ENCODE data around the gene CCDC120. TPM values are rescaled to one million over a fixed set of nuclear protein-coding genes. Genes with fewer than 3 reads are reported as not detected.
A peak's percentile ranks its signal among the peaks of the same experiment; 100 is the strongest.

The CCDC120 gene
- polyA plus RNA-seq, 4 donors, result 7.9 to 20.0 (median 13.0) TPM

DNA sequence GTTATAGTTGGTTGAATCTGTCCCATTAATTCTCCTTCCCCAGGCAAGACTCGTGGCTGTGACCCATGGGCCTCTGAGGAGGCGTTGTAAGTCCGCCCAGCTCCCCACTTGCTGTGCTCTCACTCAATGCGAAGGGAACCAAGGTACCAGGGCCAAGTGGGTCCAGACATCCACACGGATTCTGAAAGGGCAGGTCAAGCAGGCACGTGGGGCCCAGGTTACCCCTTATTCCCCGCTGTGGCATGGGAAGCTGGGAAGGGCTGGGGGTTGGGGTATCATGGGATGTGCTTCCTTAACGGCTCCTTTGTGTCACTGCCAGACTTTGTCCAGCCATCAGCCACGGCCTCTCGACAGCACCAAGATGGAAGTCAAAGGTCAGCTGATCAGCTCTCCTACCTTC lies 3.1 kb downstream of the CCDC120 start:
- no peak for DNase-seq (ENCODE audit: low read depth in 4 of 4, low spot score in 2 of 4)

- no peak for DNase-seq (ENCODE audit: low read depth in 4 of 4, low spot score in 2 of 4)
These were observed 4.9 kb downstream of the CCDC120 start for GRCh38 chrX:49063715-49064114.

DNA sequence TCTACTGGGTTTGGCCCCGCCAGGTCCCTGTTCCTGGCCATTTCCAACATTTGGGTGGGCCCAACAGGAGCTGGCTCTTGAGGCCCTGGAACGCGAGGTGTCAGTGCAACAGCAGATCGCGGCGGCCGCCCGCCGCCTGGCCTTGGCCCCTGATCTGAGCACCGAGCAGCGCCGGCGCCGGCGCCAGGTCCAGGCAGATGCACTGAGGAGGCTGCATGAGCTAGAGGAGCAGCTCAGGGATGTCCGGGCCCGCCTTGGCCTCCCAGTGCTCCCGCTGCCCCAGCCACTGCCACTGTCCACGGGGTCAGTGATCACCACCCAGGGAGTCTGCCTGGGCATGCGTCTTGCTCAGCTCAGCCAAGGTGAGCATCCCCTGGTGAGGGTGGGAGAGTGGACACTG lies 5.5 kb downstream of the CCDC120 start:
- no peak for DNase-seq (ENCODE audit: low read depth in 4 of 4, low spot score in 2 of 4)

DNA sequence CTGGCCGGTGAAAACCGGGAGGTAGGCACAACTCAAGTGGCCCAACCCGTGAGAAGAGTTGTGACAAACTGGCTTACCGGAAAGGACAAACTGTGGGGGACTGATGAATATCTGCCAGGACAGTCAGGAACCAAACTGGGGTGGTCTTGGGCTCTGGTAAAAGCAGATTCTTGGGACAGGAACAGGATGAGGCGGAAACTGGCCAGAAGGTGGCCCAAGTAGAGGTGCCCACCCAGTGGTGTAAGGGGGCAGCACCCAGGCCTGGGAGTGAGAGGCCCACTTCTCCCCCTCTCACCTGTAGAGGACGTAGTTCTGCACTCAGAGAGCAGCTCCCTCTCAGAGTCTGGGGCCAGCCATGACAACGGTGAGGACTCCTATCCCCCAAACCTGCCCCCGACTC lies 5.9 kb downstream of the CCDC120 start:
- no peak for DNase-seq (ENCODE audit: low read depth in 4 of 4, low spot score in 2 of 4)

GRCh38 chrX:49066278-49066677 lies 7.5 kb downstream of the CCDC120 start:
- DNase-seq (ENCODE audit: low read depth in 4 of 4, low spot score in 2 of 4), result no peak

GRCh38 chrX:49066690-49067089 lies 7.9 kb downstream of the CCDC120 start:
- DNase-seq (ENCODE audit: low read depth in 4 of 4, low spot score in 2 of 4), result no peak

DNA sequence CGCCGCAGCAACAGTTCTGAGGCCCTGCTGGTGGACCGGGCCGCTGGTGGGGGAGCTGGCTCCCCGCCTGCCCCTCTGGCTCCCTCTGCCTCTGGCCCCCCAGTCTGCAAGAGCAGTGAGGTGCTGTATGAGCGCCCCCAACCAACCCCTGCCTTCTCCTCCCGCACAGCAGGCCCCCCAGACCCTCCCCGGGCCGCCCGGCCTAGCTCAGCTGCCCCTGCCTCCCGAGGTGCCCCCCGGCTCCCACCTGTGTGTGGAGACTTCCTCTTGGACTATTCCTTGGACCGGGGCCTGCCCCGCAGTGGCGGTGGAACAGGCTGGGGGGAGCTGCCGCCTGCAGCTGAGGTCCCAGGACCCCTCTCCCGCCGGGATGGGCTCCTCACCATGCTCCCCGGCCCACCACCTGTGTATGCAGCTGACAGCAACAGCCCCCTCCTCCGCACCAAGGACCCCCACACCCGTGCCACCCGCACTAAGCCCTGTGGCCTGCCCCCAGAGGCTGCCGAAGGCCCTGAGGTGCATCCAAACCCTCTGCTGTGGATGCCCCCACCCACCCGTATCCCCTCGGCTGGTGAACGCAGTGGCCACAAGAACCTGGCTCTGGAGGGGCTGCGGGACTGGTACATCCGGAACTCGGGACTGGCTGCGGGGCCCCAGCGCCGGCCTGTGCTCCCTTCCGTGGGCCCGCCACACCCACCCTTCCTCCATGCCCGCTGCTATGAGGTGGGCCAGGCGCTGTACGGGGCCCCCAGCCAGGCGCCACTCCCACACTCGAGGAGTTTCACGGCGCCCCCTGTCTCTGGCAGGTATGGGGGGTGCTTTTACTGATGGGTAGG lies 8.7 kb downstream of the CCDC120 start:
- DNase-seq (ENCODE audit: low read depth in 4 of 4, low spot score in 2 of 4), result no peak

GRCh38 chrX:49069038-49069437 lies 10.2 kb downstream of the CCDC120 start:
- DNase-seq (ENCODE audit: low read depth in 4 of 4, low spot score in 2 of 4), result no peak

GRCh38 chrX:49070988-49071387 lies 12.2 kb downstream of the CCDC120 start:
- no peak for DNase-seq (ENCODE audit: low read depth in 4 of 4, low spot score in 2 of 4)

DNA sequence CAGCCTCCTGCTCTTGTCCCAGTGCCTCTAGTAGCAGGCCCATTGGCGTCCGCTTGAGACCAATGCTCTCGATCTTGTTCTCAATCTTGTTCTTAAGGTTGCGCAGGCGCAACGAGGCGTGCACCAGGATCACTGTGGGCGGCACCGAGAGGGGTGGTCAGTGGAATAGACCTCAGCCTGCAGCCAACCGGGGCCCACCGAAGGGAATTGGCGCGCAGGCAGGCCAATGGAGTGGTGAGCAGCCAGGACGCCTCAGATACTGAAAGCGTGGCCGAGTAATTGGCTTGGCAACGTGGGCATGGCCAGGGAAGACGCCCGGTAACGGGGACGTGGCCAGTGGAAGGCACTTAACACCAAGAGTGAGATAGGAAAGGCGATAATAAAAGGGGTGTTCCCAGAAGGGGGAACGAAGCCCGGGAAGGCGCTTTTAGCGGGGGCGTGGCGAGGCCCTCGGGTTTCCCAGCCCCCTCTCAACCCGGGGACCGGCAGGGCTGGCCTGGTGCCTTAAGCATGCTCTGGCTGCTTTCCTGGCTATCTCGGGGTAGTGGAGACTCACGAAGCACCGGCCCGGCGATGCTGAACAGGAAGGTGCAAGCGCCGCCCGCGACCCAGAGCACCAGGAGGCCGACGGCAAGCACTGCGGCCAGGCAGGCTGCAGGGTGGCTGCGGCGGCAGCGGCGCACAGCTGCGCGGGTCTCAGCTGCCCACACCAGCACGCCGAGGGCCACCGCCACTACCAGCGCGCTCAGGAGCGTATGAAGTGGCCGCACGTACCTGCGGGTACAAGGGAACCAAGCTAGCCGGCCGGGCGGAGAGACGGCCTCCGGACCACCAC lies 13.3 kb downstream of the CCDC120 start:
- peak in 2 of 4 donors; percentile 50 to 54 for DNase-seq (ENCODE audit: low read depth in 4 of 4, low spot score in 2 of 4)

GRCh38 chrX:49072712-49073095 lies 13.9 kb downstream of the CCDC120 start:
- DNase-seq (ENCODE audit: low read depth in 4 of 4, low spot score in 2 of 4), result no peak

DNA sequence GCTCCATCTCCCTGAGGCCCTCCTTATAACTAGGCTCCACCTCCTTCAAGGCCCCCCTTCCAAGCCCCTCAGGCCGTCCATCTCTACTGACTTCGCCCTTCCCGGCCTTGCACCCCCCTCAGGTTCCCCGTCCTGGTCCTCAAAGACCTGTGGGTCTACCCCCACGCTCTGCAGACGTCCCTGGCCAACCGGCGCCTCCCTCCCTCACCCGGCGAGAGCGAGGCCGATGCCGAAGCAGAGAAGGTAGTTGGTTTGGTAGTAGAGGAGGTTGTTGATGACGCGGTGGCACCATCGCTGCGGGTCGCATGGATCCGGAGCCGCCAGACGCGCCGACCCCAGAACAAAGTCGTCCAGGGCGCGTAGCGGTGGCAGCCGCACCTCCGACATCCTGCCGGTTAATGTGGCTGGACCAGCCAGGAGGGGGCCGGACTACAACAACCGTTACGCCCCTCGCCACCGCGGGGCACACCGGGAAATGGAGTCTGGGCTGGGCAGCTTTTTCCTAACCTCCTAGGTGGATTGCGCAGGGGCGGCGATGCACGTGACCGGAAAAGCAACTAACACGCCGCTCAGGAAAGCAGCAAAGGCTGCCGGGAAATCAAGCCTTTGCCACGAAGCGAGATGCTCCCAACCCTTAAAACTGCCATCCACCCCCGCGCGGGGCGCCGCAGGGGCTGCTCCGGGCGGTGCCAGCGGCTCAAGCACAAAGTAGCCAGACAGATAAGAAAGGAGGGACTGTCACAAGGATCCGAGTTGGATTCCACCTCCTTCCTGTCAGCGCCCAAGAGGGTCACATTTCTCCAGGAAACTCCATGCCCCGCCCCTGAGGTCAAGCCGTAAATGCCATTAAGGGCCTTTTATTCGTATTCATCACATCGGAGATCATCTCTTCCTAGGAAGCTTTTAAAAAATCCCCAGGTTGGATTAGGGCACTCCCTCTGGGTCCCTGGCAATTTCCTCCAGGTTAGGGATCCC lies 15.1 kb downstream of the CCDC120 start, which contains the start of gene PRAF2:
Gene PRAF2, minus strand, starts transcription at position 402 of the 975 bp plus-strand sequence. Its CDS starts 15 bp downstream, at position 387.
- DNase-seq (ENCODE audit: low read depth in 4 of 4, low spot score in 2 of 4), result peak in 3 of 4 donors; percentile 52 to 84 (median 77)

GRCh38 chrX:49075347-49075746 lies 16.5 kb downstream of the CCDC120 start:
- DNase-seq (ENCODE audit: low read depth in 4 of 4, low spot score in 2 of 4), result no peak

DNA sequence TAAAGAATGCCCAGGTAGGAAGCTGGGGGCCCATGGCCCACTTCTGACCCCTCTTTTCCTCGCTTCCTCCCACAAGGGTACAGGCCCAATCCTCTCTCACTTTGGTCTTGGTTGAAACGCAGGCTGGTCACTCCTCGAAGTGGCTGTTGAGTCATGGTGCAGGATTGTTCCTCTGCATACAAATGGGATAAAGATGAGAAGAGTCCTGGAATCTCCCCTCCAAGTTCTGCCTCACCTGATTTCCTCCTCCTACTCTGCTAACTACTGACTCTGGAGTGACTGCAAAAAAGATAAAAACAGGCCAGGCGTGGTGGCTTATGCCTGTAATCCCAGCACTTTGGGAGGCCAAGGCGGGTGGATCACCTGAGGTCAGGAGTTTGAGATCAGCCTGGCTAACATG lies 19.1 kb downstream of the CCDC120 start:
- no peak for DNase-seq (ENCODE audit: low read depth in 4 of 4, low spot score in 2 of 4)

GRCh38 chrX:49079489-49080428 lies 21.0 kb downstream of the CCDC120 start, which contains the start of gene WDR45:
Gene WDR45 (minus strand): TSS chrX:49079887. CDS start chrX:49078095, 1,792 bp downstream.
- DNase-seq (ENCODE audit: low read depth in 4 of 4, low spot score in 2 of 4), result peak in 1 of 4 donors; percentile 45

- no peak for DNase-seq (ENCODE audit: low read depth in 4 of 4, low spot score in 2 of 4)
These were observed 23.6 kb downstream of the CCDC120 start for GRCh38 chrX:49082271-49082871.

DNA sequence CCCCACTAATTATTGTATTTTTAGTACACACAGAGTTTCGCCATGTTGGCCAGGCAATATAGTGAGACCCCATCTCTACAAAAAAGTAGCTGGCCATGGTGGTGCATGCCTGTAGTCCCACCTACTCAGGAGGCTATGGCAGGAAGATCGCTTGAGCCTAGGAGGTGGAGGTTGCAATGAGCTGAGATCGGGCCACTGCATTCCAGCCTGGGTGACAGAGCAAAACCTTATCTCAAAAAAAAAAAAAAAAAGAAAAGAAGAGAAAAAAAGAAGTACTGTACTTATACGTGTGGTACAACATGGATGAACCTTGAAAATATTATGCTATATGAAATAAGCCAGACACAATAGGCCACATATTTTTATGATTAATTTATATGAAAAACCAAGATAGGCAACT lies 30.8 kb downstream of the CCDC120 start:
- no peak for DNase-seq (ENCODE audit: low read depth in 4 of 4, low spot score in 2 of 4)

DNA sequence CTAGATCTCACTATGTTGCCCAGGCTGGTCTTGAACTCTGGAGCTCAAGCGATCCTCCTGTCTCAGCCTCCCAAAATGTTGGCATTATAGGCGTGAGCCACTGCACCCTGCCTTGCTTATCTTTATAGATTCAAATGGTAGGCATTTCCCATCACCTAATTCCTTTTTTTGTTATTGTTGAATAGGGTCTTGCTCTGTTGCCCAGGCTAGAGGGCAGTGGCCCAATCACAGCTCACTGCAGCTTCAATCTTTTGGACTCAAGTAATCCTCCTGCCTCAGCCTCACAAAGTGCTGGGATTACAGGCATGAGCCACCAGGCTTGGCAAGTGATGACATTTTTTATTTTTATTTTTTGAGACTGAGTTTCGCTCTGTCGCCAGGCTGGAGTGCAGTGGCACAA lies 37.6 kb downstream of the CCDC120 start:
- DNase-seq (ENCODE audit: low read depth in 4 of 4, low spot score in 2 of 4), result no peak

Measured in left renal cortex interstitium (tissue), 4 donors.